Upper lobe of left lung (tissue), 4 donors: ENCODE data around the gene CCDC148.

ENCODE experiments used
- EP300 ChIP-seq, 4 donors: sonication (generic); formaldehyde crosslinking; IDR thresholded peaks; one replicate each; pipeline ENCODE4 v1.5.1; 2017; ENCODE audit warnings: antibody characterized with exemption in 4 of 4, control low read depth in 2 of 4
- POLR2A ChIP-seq, 4 donors: fragments of 450-650 bp; IDR thresholded peaks; one replicate each; pipeline ENCODE4 v1.5.1; 2016 to 2017; ENCODE audit warnings: antibody characterized with exemption in 4 of 4, mild to moderate bottlenecking in 2 of 4
- POLR2AphosphoS5 ChIP-seq, 2 donors: sonication (generic); formaldehyde crosslinking; IDR thresholded peaks; one replicate each; pipeline ENCODE4 v1.5.1; 2017; ENCODE audit warnings: antibody characterized with exemption in 2 of 2
- TF ChIP-seq, protein P1 (sequence below), 6 experiments: fragments of 450-650 bp in 4 of 6; fragments of 200-600 bp in 2 of 6; sonication (generic) in 2 of 6; IDR thresholded peaks; one replicate each; pipeline ENCODE4 v1.5.1; 2016 to 2019; ENCODE audit warnings: antibody characterized with exemption in 6 of 6

DNA sequence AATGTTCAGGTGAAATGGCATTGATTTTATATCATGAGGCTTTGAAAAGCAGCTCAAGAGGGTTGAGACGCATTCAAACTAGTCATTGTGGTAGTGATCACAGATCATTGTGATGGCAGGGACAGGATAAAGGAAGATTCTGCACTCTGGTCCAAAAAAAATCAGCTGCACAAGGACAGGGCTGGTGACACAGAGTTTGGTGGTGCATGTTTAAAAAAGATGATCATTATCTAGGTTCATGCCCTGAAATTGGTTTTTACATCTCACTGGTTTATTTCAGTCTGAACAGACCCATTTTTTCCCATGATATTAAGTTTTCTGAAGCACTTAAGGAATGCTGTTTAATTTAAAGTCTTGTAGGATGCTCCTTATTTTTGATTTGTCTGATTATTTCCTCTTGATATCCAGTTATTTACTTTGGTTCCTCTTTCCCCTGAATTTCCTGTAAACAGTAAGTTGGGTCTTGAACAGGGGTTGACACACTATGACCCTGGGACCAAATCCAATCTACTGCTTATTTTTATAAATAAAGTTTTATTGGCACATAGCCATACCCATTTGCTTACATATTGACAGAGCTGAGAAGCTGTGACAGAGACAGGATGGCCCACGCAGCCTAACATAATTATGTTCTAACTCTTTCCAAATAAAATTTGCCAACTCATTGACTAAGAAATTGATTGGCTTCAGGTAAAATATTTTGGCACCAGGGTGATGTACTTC lies 256.5 kb downstream of the CCDC148 start:
- TF ChIP-seq, protein P1, sequence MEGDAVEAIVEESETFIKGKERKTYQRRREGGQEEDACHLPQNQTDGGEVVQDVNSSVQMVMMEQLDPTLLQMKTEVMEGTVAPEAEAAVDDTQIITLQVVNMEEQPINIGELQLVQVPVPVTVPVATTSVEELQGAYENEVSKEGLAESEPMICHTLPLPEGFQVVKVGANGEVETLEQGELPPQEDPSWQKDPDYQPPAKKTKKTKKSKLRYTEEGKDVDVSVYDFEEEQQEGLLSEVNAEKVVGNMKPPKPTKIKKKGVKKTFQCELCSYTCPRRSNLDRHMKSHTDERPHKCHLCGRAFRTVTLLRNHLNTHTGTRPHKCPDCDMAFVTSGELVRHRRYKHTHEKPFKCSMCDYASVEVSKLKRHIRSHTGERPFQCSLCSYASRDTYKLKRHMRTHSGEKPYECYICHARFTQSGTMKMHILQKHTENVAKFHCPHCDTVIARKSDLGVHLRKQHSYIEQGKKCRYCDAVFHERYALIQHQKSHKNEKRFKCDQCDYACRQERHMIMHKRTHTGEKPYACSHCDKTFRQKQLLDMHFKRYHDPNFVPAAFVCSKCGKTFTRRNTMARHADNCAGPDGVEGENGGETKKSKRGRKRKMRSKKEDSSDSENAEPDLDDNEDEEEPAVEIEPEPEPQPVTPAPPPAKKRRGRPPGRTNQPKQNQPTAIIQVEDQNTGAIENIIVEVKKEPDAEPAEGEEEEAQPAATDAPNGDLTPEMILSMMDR (IDR thresholded peaks at IDR 0.05): no peak
- TF ChIP-seq POLR2A (IDR thresholded peaks at IDR 0.05) (no peak), POLR2AphosphoS5 (IDR thresholded peaks at IDR 0.05) (no peak), EP300 (IDR thresholded peaks at IDR 0.05) (no peak)
